GM21367 (cell line): ENCODE measurements around the gene CELA2A.
"Not testable (repeated sequence)": the region's sequence is repeated elsewhere in the genome, so short reads cannot be mapped to it uniquely, and the experiment has no call there.

ENCODE experiments used
- ATAC-seq: cut with Tn5 transposase; IDR thresholded peaks from one replicate; pipeline ENCODE4 v1.9.1; 2021; ENCODE audit not compliant: unreplicated experiment

The CELA2A gene

GRCh38 chr1:15466955-15467625 lies 10.6 kb downstream of the CELA2A start:
- not testable (repeated sequence) for ATAC-seq

DNA sequence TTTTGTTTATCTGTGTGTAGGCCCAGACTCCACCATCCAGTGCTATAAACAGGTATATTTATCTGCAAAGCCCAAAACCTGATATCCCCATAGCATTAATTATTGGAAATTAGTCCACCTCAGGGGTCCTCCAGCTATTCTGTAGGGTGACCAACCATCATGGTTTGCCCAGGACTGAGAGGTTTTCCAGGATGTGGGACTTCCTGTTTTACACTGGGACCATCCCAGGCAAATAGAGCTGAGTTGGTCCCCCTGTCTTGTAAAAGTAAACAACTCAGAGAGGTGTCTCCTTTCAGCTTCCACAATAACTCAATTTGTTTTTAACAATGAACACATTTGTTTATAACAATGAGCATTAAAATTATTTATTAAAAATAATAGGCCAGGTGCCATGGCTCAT lies 11.6 kb downstream of the CELA2A start:
- no peak for ATAC-seq

DNA sequence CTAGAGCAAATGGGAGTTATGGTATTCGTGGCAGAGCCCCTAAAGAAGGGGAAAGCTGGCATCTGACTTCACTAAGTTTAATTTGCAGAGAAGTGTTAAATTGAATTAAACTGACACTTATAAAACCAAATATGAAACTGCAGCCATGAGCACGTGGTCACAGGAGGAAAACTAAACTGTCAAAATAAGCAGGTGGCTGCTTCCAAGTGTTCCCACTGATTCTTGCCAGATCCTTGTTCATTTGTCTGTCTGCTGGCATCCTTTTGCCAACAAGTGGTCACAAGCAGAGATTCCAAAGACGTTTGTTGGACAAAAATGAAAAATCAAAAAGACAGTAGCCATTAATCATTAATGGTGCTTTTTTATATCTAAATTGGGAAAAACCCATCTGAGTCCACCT lies 12.8 kb downstream of the CELA2A start:
- ATAC-seq = no peak

- not testable (repeated sequence) for ATAC-seq
Measured at GRCh38 chr1:15469821-15470448, 13.4 kb downstream of the CELA2A start.

DNA sequence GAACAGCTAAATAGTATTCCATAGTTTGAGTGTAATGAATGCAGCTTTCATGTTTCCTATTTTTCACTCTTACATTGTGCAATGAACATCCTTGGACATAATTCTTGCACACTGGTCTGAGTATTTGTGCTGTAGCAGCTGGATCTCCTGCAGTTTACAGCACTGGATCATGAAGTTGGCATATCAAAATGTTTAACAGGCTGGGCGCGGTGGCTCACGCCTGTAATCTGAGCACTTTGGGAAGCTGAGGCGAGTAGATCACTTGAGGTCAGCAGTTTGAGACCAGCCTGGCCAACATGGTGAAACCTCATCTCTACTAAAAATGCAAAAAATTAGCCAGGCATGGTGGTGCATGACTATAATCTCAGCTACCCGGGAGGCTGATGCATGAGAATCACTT lies 14.5 kb downstream of the CELA2A start:
- not testable (repeated sequence) for ATAC-seq

DNA sequence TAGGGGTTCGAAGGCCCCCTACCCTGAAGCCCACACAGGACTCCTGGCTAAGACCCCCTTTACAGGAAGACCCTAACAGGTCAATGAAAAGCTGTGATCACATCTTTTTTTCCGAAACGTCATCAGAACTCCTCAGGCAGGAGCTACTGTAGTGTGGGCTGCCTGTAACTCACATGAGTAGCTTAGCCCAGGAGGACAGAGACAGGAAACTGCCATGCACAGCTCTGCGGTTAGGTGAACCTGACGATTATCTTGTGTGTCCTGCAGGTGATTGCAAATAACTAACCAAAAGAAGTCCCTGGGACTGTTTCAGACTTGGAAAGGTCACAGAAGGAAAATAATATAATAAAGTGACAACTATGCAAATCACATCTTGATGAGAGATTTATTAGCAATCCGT lies 15.2 kb downstream of the CELA2A start:
- ATAC-seq = not testable (repeated sequence)

- no peak for ATAC-seq
Measured at GRCh38 chr1:15472587-15472986, 16.1 kb downstream of the CELA2A start.

DNA sequence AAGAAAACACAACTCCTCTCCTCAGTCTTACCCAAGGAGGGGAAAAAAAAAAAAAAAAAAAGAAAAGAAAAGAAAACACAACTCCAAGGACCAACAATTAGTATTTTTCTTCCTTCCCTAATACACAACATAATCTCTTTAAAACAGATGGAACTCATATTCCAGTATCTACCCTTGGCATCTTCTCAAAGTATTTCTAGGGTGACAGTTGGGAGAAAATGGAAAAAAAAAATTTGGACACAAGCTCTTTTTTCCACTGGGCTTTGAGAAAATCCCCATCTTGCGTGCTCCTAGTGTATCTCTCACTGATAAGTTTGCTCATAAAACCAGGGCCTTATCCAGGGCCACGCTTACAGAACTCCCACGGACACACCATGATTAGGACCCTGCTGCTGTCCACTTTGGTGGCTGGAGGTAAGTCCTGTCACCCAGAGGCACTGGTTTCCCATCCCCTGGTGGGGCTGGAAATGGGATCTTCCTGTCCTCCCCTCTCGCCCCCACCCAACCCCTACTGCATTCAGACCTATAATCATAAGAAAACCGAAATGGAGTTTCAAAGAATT lies 19.3 kb downstream of the CELA2A start, which contains the start of gene CELA2B:
TSS of gene CELA2B (plus strand) at position 353 of the 563 bp plus-strand sequence. CDS start at position 375, 22 bp downstream.
- ATAC-seq = no peak

GRCh38 chr1:15476927-15477326 lies 20.4 kb downstream of the CELA2A start:
- ATAC-seq = no peak

GRCh38 chr1:15477646-15478212 lies 21.2 kb downstream of the CELA2A start:
- ATAC-seq = no peak

DNA sequence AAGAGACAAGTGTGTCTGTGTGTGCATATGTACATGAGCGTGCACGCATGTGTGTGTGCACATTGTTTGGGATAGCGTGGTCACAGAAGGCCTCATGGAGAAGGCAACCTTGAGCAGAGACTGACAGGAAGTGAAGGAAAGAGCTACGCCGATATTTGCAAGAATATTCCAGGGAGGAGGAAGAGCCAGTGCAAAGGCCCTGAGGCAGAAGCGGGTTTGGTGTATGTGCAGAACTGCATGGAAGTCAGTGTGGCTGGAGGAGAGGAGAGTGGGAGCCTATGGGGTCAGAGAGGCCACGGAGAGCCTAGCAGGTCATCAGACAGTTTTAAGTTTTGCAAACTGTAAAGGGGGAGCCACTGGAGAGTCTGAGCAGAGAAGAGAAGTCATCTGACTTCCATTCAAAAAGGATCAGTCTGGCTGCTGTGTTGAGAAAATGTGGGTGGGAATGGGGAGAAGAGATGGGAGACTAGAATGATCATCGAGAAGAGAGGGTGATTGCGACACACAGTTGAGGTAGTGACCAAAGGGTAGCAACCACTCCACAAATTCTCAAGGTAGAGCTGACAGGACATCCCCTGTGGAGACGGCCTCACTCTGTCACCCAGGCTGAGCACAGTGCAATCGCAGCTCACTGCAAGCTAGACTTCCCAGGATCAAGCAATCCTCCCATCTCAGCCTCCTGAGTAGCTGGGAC lies 23.3 kb downstream of the CELA2A start:
- no peak for ATAC-seq

GRCh38 chr1:15482455-15482854 lies 25.9 kb downstream of the CELA2A start:
- not testable (repeated sequence) for ATAC-seq

GRCh38 chr1:15482983-15483543 lies 26.5 kb downstream of the CELA2A start:
- not testable (repeated sequence) for ATAC-seq

- no peak for ATAC-seq
Measured at GRCh38 chr1:15483971-15484370, 27.4 kb downstream of the CELA2A start.

DNA sequence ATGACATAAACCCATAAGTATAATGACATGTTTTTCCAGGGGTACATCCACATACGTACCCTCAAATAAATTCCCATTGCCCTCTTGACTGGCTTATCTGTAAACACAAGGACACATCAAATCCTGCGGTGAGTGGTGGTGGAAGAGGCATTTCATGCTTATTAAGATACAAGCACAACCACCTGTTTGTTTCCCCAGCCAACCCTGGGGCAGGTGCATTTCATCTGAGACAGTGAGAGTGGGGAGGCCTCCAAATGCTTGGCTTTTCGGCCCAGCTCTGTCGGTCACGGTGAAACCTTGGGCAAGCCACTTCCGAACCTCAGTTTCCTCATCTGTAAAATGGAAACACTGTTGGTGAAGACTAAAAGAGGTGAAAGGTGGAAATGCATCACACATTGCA lies 27.9 kb downstream of the CELA2A start:
- ATAC-seq = not testable (repeated sequence)

DNA sequence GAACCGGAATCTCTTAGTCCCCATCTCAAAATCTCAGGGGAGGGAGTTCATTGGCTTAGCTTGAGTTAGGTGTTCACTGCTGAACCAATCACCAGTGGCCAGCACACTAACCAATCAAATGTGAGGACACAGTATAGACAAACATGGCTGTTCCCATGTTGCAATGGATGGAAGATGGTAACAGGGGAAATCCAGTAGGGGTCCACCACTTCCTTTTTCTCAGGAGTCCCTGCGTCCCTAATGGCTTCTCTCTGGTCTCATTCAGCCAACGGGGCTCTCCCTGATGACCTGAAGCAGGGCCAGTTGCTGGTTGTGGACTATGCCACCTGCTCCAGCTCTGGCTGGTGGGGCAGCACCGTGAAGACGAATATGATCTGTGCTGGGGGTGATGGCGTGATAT lies 29.1 kb downstream of the CELA2A start:
- ATAC-seq = no peak

GRCh38 chr1:15486844-15487610 lies 30.5 kb downstream of the CELA2A start:
- not testable (repeated sequence) for ATAC-seq

GRCh38 chr1:15488371-15488770 lies 31.8 kb downstream of the CELA2A start:
- ATAC-seq = no peak

DNA sequence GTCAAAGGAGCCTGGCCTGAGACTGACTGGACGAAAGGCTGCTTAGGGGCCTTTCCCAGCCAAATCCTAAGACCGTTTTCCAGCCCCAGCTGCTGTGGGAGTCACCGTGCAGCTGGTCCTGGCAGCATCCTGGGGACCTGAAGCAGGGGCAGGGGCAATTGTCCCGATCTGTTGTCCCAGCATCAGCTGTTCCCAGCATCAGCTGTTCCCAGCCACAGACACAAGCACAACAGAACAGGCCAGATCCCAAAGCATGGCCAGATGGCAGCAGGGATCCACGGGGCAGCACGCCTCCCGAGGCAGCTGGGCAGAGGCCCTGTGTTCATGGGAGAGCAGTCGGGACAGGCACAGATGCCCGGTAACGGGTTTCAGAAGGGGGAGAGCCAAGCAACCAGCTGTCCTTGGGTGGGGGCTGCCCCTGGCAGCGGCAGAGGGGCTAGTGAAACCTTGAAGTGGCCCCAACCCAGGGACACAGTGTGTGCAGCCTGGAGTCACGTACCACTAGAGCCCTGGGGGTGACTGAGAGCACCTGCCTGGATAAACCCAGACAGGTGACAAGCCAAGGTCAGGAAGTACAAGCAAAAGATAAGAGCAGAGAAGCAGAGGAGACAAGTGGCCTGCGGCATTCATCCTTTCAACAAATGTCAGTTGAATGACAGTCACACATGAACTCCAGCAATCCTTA lies 32.7 kb downstream of the CELA2A start:
- no peak for ATAC-seq

GRCh38 chr1:15491010-15491409 lies 34.5 kb downstream of the CELA2A start:
- not testable (repeated sequence) for ATAC-seq
